H9 (cell line): ENCODE results near the gene ELK1. TPM values are rescaled to one million over a fixed set of nuclear protein-coding genes. Genes with fewer than 3 reads are reported as not detected.

Source experiments
- DNase-seq: peaks from one replicate; pipeline ENCODE4 v3.0.0-alpha.2; 2017
- H2AFZ ChIP-seq: one replicate; pipeline ENCODE4 v1.6.1; 2013; ENCODE audit warnings: mild to moderate bottlenecking, low read length, control low read depth, moderate library complexity
- H2AK5ac ChIP-seq: 2 replicates; pipeline ENCODE4 v1.6.1; 2013; ENCODE audit warnings: low read length, control low read depth, mixed read lengths; ENCODE audit not compliant: insufficient read length
- H2BK120ac ChIP-seq: one replicate; pipeline ENCODE4 v1.6.1; 2013; ENCODE audit warnings: low read depth, mild to moderate bottlenecking, low read length, control low read depth, inconsistent platforms; ENCODE audit not compliant: poor library complexity, severe bottlenecking
- H2BK12ac ChIP-seq: 2 replicates; pipeline ENCODE4 v1.6.1; 2013; ENCODE audit warnings: low read length, control low read depth, mixed read lengths, low read depth; ENCODE audit not compliant: insufficient read length
- H2BK15ac ChIP-seq: 2 replicates; pipeline ENCODE4 v1.6.1; 2013; ENCODE audit warnings: low read depth, low read length, control low read depth
- H2BK20ac ChIP-seq: one replicate; pipeline ENCODE4 v1.6.1; 2013; ENCODE audit warnings: low read depth, mild to moderate bottlenecking, low read length, control low read depth, inconsistent platforms; ENCODE audit not compliant: poor library complexity, severe bottlenecking
- H2BK5ac ChIP-seq: 2 replicates; pipeline ENCODE4 v1.6.1; 2013; ENCODE audit warnings: low read length, control low read depth, mixed read lengths; ENCODE audit not compliant: insufficient read length
- H3K14ac ChIP-seq: 2 replicates; pipeline ENCODE4 v1.6.1; 2013; ENCODE audit warnings: low read length, control low read depth; ENCODE audit not compliant: insufficient read depth
- H3K18ac ChIP-seq: 2 replicates; pipeline ENCODE4 v1.6.1; 2013; ENCODE audit warnings: low read depth, mild to moderate bottlenecking, mixed read lengths, low read length, control low read depth; ENCODE audit not compliant: insufficient read length
- H3K23ac ChIP-seq: 2 replicates; pipeline ENCODE4 v1.6.1; 2013; ENCODE audit warnings: low read length, control low read depth, mixed read lengths, low read depth; ENCODE audit not compliant: insufficient read length
- H3K23me2 ChIP-seq: 2 replicates; pipeline ENCODE4 v1.6.1; 2013; ENCODE audit warnings: low read depth, mild to moderate bottlenecking, mixed read lengths, low read length, control low read depth; ENCODE audit not compliant: insufficient read length, poor library complexity, severe bottlenecking
- H3K27ac ChIP-seq: 2 replicates; pipeline ENCODE4 v1.5.1; 2013; ENCODE audit warnings: low read length, control low read depth, mixed read lengths, low read depth; ENCODE audit not compliant: insufficient read length
- H3K27me3 ChIP-seq: 2 replicates; pipeline ENCODE4 v1.6.1; 2013; ENCODE audit warnings: low read length, control low read depth, inconsistent platforms; ENCODE audit not compliant: insufficient read depth
- H3K4ac ChIP-seq: 2 replicates; pipeline ENCODE4 v1.6.1; 2013; ENCODE audit warnings: low read depth, mild to moderate bottlenecking, control low read depth, inconsistent platforms, low read length, moderate library complexity
- H3K4me1 ChIP-seq: 2 replicates; pipeline ENCODE4 v1.6.1; 2013; ENCODE audit warnings: low read length, control low read depth, inconsistent platforms; ENCODE audit not compliant: insufficient read depth
- H3K4me2 ChIP-seq: 2 replicates; pipeline ENCODE4 v1.6.1; 2013; ENCODE audit warnings: low read length, control low read depth, mixed read lengths; ENCODE audit not compliant: insufficient read length, insufficient read depth
- H3K56ac ChIP-seq: 2 replicates; pipeline ENCODE4 v1.6.1; 2013; ENCODE audit warnings: low read depth, mild to moderate bottlenecking, mixed read lengths, low read length, control low read depth; ENCODE audit not compliant: insufficient read length
- H3K79me1 ChIP-seq: 2 replicates; pipeline ENCODE4 v1.6.1; 2013; ENCODE audit warnings: low read depth, mild to moderate bottlenecking, moderate library complexity, low read length, control low read depth, inconsistent platforms; ENCODE audit not compliant: insufficient read depth, poor library complexity, severe bottlenecking
- H3K79me2 ChIP-seq: 2 replicates; pipeline ENCODE4 v1.6.1; 2013; ENCODE audit warnings: low read length, control low read depth, inconsistent platforms; ENCODE audit not compliant: insufficient read depth
- H3K9ac ChIP-seq: 2 replicates; pipeline ENCODE4 v1.6.1; 2013; ENCODE audit warnings: low read length, control low read depth, mixed read lengths; ENCODE audit not compliant: insufficient read length; ENCODE audit errors: extremely low read depth
- H3K9me3 ChIP-seq: one replicate; pipeline ENCODE4 v1.6.1; 2013; ENCODE audit warnings: low read depth, low read length, inconsistent platforms; ENCODE audit not compliant: control insufficient read depth
- H3T11ph ChIP-seq: one replicate; pipeline ENCODE4 v1.6.1; 2013; ENCODE audit warnings: mild to moderate bottlenecking, low read length, control low read depth, inconsistent platforms
- H4K20me1 ChIP-seq: one replicate; pipeline ENCODE4 v1.6.1; 2013; ENCODE audit not compliant: control insufficient read depth, insufficient read length, insufficient read depth
- H4K5ac ChIP-seq: 2 replicates; pipeline ENCODE4 v1.6.1; 2013; ENCODE audit warnings: low read depth, mild to moderate bottlenecking, mixed read lengths, low read length, control low read depth; ENCODE audit not compliant: insufficient read length
- H4K8ac ChIP-seq: replicated peaks from 2 replicates; pipeline ENCODE4 v1.6.1; 2013; ENCODE audit warnings: low read length, control low read depth, mixed read lengths, low read depth; ENCODE audit not compliant: insufficient read length
- H4K91ac ChIP-seq: 2 replicates; pipeline ENCODE4 v1.6.1; 2013; ENCODE audit warnings: low read depth, mild to moderate bottlenecking, moderate library complexity, mixed read lengths, low read length, control low read depth; ENCODE audit not compliant: insufficient read length
- H3K27ac Mint-ChIP-seq, 3 experiments: 2 replicates in 2 of 3; 3 replicates in 1 of 3; pipeline ENCODE4 v1.8.0; 2020 to 2021; ENCODE audit warnings: mixed read lengths in 3 of 3, mild to moderate bottlenecking in 1 of 3, moderate library complexity in 1 of 3
- H3K27me3 Mint-ChIP-seq: 2 replicates; pipeline ENCODE4 v1.8.0; 2021; ENCODE audit warnings: low read depth, mild to moderate bottlenecking, moderate library complexity, mixed read lengths
- H3K36me3 Mint-ChIP-seq, 3 experiments: 2 replicates in 2 of 3; 3 replicates in 1 of 3; pipeline ENCODE4 v1.8.0; 2020 to 2021; ENCODE audit warnings: low read depth in 3 of 3, mixed read lengths in 3 of 3; ENCODE audit not compliant: insufficient read depth in 1 of 3
- H3K4me1 Mint-ChIP-seq, 2 experiments: 2 replicates each; pipeline ENCODE4 v1.8.0; 2020; ENCODE audit warnings: mixed read lengths in 2 of 2
- H3K4me3 Mint-ChIP-seq, 2 experiments: 2 replicates in 1 of 2; 3 replicates in 1 of 2; pipeline ENCODE4 v1.8.0; 2020 to 2021; ENCODE audit warnings: mild to moderate bottlenecking in 2 of 2, mixed read lengths in 2 of 2, moderate library complexity in 1 of 2
- H3K9me3 Mint-ChIP-seq, 2 experiments: 2 replicates in 1 of 2; 3 replicates in 1 of 2; pipeline ENCODE4 v1.8.0; 2020; ENCODE audit warnings: mild to moderate bottlenecking in 2 of 2, mixed read lengths in 2 of 2, moderate library complexity in 1 of 2
- CTCF ChIP-seq: fragments of 200-600 bp; sonication (generic); conservative IDR thresholded peaks from 3 replicates; pipeline ENCODE4 v1.8.0; 2021; ENCODE audit warnings: antibody characterized with exemption, mild to moderate bottlenecking
- whole genome bisulfite sequencing: extraction: QIAGEN DNeasy Blood & Tissue Kit; methylation state at CpG from one replicate; pipeline ENCODE4 v1.1.7; 2013; ENCODE audit warnings: missing lambda C conversion rate, low lambda C conversion rate, mixed read lengths; ENCODE audit not compliant: insufficient read length; ENCODE audit errors: extremely low coverage; 5-methylcytosine and 5-hydroxymethylcytosine counted together
- total RNA-seq: library from RNA; stranded (reverse); gene quantifications from 2 replicates; pipeline ENCODE4 v1.2.1, GENCODE V29; 2021

ELK1 gene
- total RNA-seq, 1 experiment from 2014 or later, result 49.8 TPM

- Histone ChIP-seq H3K27ac (no peak overlapping the region), H2BK15ac (no peak overlapping the region), H4K5ac (no peak overlapping the region), H3K79me1 (no peaks in the 10 kb centered on the region), H4K8ac (no peak overlapping the region), H3K9ac (no peak overlapping the region), H3K23me2 (no peaks in the 10 kb centered on the region), H3T11ph (no peak overlapping the region), H3K14ac (no peak overlapping the region), H3K9me3 (peaks cover 26% of the 10 kb centered on the region), H4K20me1 (no peaks in the 10 kb centered on the region), H4K91ac (no peak overlapping the region), H2AK5ac (no peak overlapping the region), H3K18ac (no peak overlapping the region), H3K79me2 (no peaks in the 10 kb centered on the region), H2AFZ (no peak overlapping the region), H2BK120ac (no peak overlapping the region), H3K27me3 (no peaks in the 10 kb centered on the region), H3K56ac (no peak overlapping the region), H3K23ac (no peak overlapping the region), H3K4me1 (no peaks in the 10 kb centered on the region), H2BK5ac (no peak overlapping the region), H2BK20ac (no peak overlapping the region), H2BK12ac (no peak overlapping the region), H3K4ac (no peak overlapping the region), H3K4me2 (no peak overlapping the region)
- no peaks in the 10 kb centered on the region for H3K27me3 Mint-ChIP-seq
- H3K4me3 Mint-ChIP-seq, result no peak overlapping the region
- no CpG with 5 or more reads among the region's 4 CpGs for WGBS
- no peak for TF ChIP-seq CTCF
- H3K9me3 Mint-ChIP-seq, result peaks cover 53 to 69% of the 10 kb centered on the region in 2 experiments
- H3K36me3 Mint-ChIP-seq, result peaks cover 4 to 8% (median 7%) of the 10 kb centered on the region in 3 experiments; a peak in 5 of 7 replicates
- H3K4me1 Mint-ChIP-seq, result no peaks in the 10 kb centered on the region; a peak in 1 of 4 replicates
- no peak overlapping the region for H3K27ac Mint-ChIP-seq
- no peak for DNase-seq
These were observed 56.8 kb downstream of the ELK1 start for GRCh38 chrX:47593522-47593921.
